Left forelimb (tissue), 1 donor: ENCODE measurements around the gene CSTA.
"Not testable (repeated sequence)": the region's sequence is repeated elsewhere in the genome, so short reads cannot be mapped to it uniquely, and the experiment has no call there.

ENCODE experiments used
- DNase-seq: peaks from one replicate; pipeline ENCODE4 v3.0.0-alpha.2; 2018; ENCODE audit warnings: low spot score

Gene CSTA

DNA sequence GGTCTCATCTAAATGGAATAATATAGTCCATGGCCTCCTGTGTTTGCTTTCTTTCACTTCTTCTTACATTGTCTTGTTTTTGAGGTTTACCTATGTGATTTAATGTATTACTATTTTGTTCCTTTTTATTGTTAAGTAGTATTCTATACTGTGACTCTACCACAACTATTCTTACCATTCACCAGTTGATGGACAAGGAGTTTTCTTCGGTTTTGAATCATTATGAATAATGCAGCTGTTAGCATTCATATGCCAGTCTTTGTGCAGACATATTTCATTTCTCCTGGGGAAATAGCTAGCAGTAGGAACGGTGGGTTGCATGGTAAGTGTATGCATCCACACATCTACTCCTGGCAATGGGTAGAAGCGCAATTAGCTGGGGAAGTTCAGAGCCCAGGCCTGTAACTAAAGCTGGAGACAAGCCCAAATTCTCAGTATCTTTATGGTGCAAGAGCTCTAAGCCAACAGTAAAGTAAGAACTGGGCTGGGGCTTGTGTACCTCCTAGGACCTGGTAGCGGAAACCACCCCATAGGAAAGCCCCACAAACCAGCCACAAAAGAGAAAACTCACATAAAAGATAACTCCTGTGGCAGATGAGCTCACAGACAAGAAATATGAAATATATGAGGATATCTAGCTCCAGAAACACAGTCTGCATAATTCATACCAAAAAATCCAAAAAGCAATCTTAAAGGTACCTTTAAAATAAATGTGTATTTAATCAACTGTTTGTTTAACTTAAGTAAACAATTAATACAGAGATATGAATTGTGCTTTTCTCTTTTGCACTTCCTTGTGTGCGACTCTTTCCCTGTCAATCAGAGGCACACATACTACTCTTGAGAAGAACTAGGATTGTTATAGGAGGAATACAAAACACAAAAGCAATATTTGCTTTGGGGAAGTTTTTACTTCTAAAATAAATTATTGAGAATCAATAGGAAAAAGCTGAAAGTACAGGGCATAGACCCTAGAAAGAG, 2.7 kb upstream of the CSTA start:
- DNase-seq, result no peak

DNA sequence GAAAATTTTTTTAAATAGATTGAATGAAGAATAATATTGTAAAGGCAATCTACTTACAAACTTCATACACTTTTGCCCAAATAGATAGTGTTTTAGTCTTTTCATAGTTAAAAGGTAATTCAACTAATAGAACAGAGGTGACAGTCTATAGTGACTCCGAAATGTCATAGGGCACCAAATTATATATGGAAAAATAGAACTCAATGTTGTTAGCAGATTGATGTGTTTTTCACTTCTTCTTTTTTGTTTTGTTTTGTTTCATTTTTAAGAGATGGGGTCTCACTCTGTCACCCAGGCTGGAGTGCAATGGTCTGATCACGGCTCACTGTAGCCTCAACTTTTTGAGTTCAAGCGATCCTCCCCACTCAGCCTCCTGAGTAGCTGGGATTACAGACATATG, 721 bp downstream of the CSTA start:
- no peak for DNase-seq

DNA sequence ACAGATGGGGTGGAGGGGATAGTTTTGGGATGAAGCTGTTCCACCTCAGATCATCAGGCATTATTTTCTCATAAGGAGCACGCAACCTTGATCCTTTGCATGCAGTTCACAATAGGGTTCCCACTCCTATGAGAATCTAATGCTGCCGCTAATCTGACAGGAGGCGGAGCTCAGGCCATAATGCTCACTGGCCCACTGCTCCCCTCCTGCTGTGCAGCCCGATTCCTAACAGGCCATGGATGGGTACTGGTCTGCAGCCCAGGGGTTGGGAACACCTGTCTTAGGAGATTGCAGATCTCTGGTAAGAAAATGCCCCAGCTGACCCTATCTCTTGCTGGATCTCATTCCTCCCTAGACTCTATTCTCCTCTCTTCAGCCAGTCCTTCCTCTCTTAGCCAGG, 6.8 kb downstream of the CSTA start:
- DNase-seq, result no peak

DNA sequence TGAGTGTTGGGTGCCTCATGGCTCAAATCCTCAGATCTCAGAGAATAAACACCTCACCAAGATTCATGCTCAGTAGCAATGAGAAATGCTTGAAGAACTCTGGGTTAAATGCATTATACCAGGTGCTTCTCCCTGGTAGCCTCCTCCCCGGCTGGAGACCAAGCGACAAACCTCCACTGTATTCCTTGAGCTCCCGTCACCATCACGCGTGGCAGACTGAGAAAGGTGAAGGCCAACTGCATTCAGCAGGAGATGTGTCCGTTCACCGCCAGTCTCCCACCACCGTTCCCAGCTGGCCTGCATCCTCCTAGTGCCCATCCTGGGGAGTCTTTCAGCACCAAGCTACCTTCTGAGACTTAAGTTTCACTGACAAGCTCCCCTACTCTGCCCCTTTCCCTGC, 7.5 kb downstream of the CSTA start:
- DNase-seq, result no peak

DNA sequence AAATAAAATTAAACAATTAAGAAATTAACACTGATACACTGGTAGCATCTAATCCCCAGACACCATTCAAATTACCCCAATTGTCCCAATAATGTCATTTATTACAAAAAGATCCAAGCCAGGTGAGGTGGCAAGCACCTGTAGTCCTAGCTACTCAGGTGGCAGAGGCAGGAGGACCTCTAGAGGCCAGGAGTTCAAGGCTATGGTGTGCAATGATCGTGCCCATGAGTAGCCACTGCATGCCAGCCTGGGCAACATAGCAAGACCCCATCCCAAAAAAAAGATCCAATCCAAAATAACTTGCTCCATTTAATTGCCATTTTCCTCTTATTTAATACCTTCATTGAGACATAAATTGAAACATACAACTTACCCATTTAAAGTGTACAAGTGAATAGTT, 17.8 kb downstream of the CSTA start:
- DNase-seq, result no peak

DNA sequence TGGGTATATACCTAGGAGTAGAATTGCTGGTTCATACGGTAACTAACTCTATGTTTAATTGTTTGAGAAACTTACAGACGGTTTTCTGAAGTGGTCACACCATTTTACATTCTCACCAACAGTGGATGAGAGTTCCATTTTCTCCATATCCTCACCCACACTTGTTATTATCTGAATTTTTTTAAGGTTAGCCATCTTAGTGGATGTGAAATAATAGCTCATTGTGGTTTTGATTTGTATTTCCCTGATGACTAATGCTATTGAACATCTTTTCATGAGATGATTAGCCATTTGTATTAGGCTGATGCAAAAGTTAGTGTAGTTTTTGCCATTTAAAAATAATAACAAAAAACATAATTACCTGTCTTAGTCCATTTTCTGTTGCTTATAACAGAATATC, 18.6 kb downstream of the CSTA start:
- DNase-seq, result no peak

DNA sequence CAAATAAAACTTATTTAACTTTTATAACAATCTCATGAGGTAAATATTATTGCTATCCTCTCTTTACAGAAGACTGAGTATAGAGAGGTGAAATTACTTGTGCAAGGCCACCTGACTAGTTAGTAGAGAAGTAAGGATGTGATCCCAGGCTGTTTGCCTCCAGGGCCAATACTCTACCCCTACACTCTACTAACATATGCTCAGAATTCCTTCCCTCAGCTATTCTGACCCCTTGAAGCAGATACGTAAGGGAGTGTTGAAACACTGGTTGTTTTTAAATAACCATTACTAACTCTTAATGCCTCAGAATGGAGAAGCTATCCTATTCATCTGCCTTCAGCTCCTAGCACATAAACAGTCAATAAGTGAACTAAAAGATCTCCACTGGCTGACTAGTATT, 24.1 kb downstream of the CSTA start:
- no peak for DNase-seq

DNA sequence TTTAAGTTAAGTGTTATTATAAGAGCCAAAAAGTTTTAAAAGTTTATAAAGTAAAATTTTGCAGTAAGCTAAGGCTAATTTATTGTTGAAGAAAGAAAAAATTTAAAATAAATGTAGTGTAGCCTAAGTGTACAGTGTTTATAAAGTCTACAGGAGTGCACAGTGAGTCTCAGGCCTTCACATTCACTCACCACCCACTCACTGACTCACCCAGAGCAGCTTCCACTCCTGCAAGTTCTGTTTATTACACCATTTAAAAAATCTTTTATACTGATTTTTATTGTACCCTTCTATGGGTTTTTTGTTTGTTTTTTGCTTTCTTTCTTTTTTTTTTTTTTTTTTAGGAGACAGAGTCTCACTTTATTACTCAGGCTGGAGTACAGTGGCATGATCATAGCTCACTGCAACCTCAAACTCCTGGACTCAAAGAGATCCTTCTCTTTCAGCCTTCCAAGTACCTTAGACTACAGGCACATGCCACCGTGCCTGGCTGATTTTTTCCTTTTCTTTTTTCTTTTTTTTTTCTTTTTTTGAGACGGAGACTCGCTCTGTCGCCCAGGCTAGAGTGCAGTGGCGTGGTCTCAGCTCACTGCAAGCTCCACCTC, 25.9 kb downstream of the CSTA start:
- no peak for DNase-seq

DNA sequence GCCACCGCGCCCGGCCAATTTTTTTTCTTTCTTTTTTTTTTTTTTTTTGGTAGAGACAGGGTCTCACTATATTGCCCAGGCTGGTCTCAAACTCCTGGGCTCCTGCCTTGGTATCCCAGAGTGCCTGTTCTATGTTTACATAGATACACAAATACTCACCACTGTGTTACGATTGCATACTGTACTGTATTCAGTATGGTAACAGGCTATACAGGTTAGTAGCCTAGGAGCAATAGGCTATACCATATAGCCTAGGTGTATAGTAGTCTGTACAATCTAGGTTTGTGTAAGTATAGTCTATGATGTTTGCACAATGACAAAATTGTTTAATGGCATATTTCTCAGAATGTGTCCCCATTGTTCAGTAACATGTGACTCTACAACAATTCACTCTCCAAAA, 26.6 kb downstream of the CSTA start:
- no peak for DNase-seq

DNA sequence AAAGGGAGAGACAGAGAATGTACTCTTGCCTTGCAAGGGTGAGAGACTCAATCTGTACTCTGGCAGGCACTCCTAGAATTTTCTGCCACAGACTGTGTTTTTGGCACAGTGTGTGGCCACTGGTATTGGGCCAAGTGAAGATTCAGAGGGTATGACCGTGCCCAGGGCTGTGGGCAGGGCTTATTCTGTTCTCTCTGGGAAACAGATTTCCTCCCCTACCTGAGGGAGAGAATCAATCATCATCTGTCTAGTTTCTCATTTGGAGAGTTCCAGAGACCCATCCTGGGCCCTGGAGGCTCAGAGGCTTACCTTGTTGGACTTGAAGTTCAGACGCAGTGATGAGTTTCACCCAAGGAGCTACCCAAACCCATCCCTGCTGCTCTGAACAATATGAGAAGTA, 28.2 kb downstream of the CSTA start:
- no peak for DNase-seq

DNA sequence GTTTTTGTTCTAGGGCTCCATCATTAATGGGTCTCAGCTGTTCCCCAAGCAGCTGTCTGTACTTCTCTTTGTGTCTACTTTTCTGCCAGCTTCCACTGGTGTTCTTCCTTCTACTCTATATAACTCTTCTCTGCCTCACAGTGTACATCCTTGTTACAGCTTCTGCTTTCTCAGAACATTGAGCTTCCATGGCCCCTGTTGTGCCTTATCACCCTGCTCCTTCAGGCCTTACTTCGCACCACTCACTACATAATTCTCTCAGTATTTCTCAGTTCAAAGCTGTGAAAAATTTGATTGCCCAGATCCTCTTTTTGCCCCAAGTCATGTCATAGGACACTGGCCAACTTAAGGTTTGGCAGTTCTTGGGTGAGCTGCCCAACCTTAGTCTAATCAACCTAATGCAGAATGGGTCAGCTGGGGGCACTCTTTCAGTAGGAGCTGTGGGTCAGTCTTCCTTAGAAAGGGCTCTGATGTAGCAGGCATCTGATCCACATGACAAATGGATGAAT, 28.9 kb downstream of the CSTA start:
- no peak for DNase-seq

DNA sequence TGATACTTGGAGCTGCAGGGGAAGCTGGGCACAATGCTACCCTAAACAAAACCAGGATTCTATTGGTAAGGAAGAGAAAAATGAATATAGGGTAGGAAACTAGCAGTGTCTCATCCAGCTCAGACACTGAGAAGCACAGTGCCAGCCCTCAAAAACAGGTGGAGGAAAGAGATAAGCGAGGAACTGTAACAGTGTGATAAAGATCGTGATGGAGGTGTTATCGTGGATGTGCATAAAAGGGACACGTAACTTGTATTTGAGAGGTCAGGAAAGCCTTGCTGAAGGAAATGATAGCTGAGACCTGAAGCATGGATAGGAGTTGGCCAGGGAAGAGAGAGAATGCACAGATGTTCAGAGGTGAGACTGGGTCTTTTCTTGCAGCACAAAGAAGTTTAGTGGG, 30.6 kb downstream of the CSTA start:
- DNase-seq, result no peak

DNA sequence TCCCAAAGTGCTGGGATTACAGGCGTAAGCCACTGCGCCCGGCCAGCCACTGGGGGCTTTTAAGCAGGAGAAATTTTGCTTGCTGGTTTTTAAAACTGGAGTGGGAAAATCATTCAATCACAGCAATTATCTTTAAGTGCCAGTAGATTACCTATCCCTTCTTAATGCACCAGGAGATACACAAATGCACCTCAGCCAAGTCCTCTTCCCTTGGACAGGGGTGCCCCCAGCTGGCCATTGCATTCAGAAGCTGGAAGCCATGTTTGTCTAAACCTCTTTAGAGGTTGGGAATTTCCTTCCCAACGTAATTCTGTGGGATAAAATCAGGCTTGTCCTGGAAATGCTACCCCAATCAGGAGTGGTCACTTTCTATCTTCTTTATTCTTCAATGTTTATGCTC, 31.4 kb downstream of the CSTA start:
- no peak for DNase-seq

DNA sequence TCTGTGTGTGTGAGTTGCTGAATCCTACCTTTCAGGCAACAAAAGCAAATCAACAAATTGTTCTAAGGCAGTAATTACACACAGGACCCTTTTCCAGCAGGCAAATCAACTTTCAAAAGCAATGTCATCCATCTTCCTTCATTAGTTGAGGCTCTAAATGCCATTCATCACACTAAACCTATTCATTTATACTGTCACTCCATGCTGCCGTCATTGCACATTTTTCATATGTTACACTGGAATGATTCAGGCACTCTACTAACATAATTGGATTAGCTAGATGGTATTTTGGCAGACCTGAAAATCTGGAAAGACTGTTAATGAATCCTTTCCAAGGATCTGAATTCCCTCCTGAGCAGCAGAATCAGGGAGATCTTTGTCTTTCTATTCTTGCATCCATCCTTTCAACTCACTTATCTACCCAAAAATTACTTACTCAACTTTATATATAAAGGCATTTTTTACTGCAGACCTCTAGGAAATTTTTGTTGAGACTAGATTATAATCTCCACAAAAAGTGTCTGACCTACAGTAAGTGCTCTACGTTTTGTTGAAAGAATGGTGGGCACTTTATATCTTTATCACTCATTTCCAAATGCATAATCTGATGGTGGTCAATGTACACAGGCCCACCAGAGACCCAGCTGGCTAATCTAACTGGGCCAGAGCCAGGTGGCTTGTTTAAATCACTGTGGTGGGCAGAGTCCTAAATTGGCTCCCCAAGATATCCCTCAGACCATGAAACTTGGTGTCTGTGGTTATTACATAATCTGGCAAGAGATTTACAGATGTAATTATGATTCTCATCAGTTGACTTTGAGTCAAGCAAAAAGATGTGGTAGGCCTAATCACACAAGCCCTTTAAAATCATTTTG, 33.0 kb downstream of the CSTA start:
- no peak for DNase-seq

DNA sequence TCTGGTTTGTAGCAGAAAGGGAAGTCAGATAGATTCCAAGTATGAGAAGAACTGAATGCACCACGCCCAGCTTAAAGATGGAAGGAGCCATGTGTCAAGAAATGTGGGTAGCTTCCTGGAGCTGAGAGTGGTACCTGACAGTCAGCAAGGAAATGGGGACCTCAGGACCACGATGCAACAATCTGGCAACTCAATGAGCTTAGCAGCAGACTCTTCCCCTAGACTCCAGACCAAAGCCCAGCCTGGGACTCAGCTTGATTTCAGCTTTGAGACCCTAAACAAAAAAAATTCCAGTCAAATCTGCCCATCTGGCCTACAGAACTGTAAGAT, 33.6 kb downstream of the CSTA start:
- no peak for DNase-seq

DNA sequence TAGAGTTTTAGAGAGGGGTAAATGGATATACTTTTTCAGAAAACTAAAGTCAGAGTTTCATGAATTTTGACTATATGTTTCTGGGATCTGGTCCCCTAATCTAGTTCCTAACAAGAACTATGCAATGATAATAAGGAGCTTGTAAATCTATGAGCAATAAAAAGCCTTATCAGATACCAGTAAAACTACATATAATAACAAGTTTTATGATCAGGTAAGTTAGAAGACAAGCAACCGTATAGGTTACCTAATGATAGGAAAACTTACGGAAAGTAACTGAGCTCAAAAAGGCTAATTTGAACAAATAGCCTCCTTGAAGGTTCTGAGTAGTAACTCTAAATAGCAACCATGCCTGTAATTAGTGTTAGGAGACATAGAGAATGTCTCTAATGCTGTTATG, 37.0 kb downstream of the CSTA start:
- DNase-seq, result no peak

DNA sequence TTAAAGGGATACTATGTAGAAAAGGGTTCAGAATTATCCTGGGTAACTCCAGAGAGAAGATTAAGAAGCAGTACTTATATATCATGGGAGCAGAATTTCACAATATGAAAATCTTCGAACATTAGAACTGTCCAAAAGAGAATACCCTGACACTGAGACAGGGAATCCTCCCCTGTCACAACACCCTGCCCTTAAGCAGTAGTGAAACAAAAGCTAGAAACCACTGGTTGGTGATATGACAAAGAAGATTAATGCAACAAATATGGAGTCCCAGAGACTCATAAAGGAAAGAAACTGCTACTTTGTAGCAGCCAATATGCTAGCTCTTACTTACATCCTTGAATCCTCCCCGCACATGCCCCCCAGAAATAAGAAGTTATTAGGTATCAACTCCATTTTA, 39.4 kb downstream of the CSTA start:
- no peak for DNase-seq

DNA sequence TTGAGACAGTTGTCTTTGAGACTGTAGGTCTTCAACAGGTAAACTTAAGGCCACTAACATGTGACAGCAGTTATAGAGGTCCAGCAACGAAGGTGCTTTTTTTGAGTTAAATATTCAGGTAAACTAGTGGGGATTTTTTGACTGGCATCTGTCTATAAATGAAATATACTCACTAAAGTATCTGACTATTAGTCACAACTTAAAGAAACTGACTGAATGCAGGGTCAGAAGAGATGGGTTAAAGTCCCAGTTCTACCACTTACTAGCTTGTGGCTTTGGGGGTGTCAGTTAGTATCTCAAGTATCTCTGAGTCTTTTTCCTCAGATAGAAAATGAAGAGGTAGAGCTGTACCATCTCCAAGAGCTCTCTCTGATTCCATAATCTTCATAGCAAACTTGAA, 40.0 kb downstream of the CSTA start:
- DNase-seq, result no peak

DNA sequence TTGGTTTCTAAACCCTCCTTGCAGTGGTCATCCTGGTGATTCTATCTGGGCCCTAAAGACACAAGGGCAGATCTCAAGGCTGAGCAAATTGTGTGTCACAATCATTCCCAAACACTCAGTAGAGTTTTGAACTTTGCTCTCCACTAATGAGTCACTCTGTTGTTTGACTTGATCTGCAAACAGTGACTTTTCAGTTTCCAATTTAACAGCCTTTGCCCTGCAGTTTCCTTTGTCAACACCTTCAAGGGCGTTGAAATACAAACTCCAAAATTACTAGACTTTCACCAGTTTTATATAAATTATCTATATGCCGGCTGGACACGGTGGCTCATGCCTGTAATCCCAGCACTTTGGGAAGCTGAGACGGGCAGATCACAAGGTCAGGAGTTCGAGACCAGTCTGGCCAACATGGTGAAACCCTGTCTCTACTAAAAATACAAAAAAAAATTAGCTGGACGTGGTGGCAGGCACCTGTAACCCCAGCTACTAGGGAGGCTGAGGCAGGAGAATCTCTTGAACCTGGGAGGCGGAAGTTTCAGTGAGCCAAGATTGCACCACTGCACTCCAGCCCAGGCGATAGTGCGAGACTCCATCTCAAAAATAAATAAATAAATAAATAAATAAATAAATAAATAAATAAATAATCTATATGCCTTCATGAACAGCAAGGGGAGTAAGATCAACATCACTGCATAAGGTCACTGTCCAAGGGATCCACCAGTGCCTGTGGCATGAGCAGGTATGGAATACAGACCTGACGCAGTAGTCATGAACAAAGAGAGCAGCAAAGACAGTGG, 40.7 kb downstream of the CSTA start:
- not testable (repeated sequence) for DNase-seq

DNA sequence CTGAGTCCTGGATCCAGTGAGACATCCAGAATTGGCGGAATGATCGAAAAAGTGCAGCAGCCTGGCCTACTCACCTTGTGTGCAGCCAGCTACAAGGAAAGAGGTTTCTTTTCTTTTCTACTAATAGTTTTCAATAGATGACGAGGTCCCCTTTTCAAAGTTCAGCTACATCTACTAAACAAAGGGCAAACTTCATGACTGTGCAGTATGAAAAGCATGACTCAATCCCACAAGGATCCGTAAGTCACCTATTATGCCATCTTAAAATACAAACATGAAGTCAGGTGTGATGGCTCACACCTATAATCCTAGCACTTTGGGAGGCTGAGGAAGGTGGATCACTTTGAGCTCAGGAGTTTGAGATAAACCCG, 41.3 kb downstream of the CSTA start:
- DNase-seq, result no peak

DNA sequence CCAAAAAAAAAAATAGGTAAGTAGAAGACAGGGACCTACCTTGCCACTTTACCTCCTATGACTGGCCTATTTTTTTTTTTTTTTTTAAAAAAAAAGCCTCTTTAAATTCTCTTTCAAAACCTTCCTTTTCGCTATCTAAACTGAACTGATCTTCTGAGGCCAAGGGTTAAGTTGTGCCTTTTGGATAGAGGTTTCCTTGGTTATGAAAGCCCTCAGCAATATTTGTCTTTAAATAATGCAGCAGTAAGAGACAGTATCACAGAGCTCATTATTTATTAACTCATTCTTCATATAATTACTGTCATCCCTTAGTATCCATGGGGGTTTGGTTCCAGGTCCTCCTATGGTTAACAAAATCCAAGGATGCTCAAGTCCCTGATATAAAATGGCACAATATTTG, 49.0 kb downstream of the CSTA start:
- DNase-seq, result no peak

DNA sequence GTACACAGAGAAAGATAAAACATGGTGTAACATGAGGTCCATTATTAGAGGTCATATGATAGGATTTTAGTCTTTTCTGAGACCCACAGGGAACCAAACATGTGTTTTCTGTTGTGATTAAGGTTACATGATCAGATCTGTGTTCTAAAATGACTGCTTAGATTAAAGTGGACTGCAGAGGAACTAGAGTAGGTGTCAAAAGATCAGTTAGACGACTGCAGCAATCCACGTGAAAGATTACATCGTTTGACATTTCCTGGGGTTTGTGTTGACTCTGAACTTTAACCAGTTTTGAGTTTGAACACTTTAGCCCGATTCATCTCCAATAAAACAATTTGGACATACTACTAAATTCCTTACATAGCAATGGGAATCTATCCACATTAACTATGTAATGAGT, 52.9 kb downstream of the CSTA start:
- DNase-seq, result no peak
